Thyroid gland (tissue), 4 donors: ENCODE data around the gene PAK4.

ENCODE experiments used
- CTCF ChIP-seq, 6 experiments: fragments of 200-600 bp in 3 of 6; fragments of 450-650 bp in 3 of 6; sonication (generic) in 3 of 6; IDR thresholded peaks; one replicate each; pipeline ENCODE4 v1.5.1; 2016 to 2019; ENCODE audit warnings: antibody characterized with exemption in 6 of 6, mild to moderate bottlenecking in 2 of 6, inconsistent platforms in 1 of 6, moderate library complexity in 1 of 6
- POLR2A ChIP-seq, 2 donors: fragments of 450-650 bp; IDR thresholded peaks; one replicate each; pipeline ENCODE4 v1.6.1; 2017; ENCODE audit warnings: antibody characterized with exemption in 2 of 2, mild to moderate bottlenecking in 2 of 2, moderate library complexity in 1 of 2

DNA sequence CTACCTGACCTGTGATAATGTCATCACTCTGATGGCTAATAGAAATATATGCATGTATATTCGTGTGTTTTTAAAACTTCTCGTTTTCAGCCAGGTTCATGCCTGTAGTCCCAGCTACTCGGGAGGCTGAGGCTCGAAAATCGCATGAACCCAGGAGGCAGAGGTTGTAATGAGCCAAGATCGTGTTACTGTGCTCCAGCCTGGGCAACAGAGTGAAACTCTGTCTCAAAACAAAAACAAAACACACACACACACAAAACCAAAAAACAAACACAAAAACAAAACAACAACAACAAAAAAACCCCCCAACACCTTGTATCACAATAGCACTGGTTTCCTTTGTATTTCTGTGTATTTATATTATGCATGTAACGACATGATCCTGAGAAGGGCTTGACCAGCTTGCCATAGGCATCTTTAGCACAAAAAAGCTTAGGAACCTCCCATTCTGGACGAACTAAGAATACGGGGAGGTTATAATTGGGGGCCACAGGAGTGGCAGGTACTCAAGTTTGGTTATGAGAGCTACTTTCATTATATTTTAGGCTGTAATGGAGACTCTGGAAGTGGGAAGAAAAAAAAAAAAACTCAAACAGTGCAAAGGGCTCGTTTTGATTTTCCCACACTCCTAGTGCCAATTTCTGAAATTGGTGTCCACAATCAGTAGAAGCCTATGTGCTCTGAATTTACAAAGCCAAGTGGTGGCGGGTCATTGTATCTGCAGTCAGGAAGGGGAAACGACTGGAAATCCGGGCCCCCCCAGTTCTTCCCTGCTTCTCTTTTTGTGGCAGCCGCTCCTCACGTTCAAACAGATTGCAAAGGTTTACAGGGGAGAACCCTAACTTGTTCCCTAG, 42.6 kb upstream of the PAK4 start:
- TF ChIP-seq CTCF (IDR thresholded peaks at IDR 0.05) = no peak
- TF ChIP-seq POLR2A (IDR thresholded peaks at IDR 0.05) = no peak
